Activated T-helper 2 cell treated with anti-CD3 and anti-CD28 coated beads, Interferon-gamma antibody, Interleukin-2, Interleukin-4, amounts not matched to agents 10 μg/mL and 5 μg/mL and 100 μg/mL, durations not matched to agents 14 hours and 24 hours and 36 hours (primary cell): ENCODE data around the gene STK11IP. TPM values are rescaled to one million over a fixed set of nuclear protein-coding genes. Genes with fewer than 3 reads are reported as not detected.

Experiments used
- DNase-seq: peaks from one replicate; pipeline ENCODE4 v3.0.0; 2021; ENCODE audit warnings: low spot score
- H3K27ac Mint-ChIP-seq: one replicate; pipeline ENCODE4 v1.8.0; 2021; ENCODE audit warnings: mixed read lengths
- H3K27me3 Mint-ChIP-seq: one replicate; pipeline ENCODE4 v1.8.0; 2021; ENCODE audit warnings: low read depth, mixed read lengths
- H3K36me3 Mint-ChIP-seq: one replicate; pipeline ENCODE4 v1.8.0; 2021; ENCODE audit warnings: low read depth, mixed read lengths
- H3K4me1 Mint-ChIP-seq: one replicate; pipeline ENCODE4 v1.8.0; 2021; ENCODE audit warnings: low read depth, mixed read lengths
- H3K4me3 Mint-ChIP-seq: one replicate; pipeline ENCODE4 v1.8.0; 2021; ENCODE audit warnings: low read depth, mild to moderate bottlenecking, moderate library complexity, mixed read lengths
- H3K9me3 Mint-ChIP-seq: one replicate; pipeline ENCODE4 v1.8.0; 2021; ENCODE audit warnings: mixed read lengths
- intact Hi-C: fragments of 100-400 bp; cut with micrococcal nuclease; formaldehyde crosslinking; loops from one replicate; pipeline ENCODE4 v1.15.1; 2023
- total RNA-seq: library from RNA; stranded (reverse); gene quantifications from 2 replicates; pipeline ENCODE4 v1.2.3, GENCODE V29; 2022

STK11IP gene
- total RNA-seq, 1 donor from 2014 or later: 32.5 TPM

DNA sequence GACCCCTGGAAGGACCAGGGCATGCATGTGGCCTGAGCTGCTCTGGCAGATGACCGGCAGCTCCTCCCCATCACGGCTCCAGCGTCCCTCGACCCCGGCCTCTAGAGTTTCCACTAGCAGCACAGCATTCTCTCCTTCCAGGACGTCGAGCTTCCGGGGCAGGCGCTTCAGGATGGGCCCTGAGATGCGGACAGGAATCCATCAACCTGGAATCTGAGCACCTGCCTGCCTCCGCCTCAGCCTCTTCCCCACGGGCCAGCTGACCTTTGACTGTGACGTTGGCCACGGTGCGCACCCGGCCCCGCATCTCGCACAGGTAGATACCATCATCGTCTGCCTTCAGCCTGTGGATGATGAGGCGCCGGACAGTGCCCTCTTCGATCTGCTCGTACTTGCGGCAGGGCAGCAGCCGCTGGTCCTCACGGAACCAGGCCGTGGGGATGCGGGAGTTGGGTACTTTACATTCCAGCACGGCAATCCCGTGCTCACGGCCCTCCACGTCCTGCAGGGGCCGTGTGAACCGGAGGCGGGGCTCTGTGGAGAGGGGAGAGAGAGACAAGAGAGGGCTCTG, 29.8 kb upstream of the STK11IP start:
- Mint-ChIP-seq H3K4me3 (no peak overlapping the region), H3K4me1 (no peaks in the 10 kb centered on the region), H3K27me3 (peaks cover 24% of the 10 kb centered on the region), H3K27ac (no peak overlapping the region), H3K9me3 (no peaks in the 10 kb centered on the region), H3K36me3 (no peaks in the 10 kb centered on the region)
- no peak for DNase-seq
- intact Hi-C loops: no loop called here

DNA sequence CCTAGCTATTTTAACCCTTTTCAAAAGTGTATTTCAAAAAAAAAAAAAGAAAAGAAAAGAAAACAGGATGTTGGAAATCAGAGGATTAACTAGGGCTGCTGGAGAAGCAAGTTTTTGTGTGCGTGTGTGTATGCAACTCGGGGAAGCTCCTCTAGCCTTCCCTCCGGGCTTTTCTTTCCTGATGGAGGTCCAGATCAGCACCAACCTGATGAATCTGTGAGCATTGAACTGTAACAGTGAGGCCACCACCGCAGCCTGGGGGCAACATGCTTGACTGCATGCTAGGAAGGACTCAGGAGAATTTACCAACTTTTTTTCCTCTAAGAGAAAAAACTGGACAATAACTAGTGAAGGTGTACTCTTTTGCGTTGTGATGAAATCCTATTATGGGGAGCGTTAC, 28.6 kb upstream of the STK11IP start:
- intact Hi-C loops: no loop called here
- H3K4me1 Mint-ChIP-seq: no peaks in the 10 kb centered on the region
- no peak for DNase-seq
- peaks cover 31% of the 10 kb centered on the region for H3K27me3 Mint-ChIP-seq
- no peaks in the 10 kb centered on the region for H3K9me3 Mint-ChIP-seq
- no peak overlapping the region for H3K4me3 Mint-ChIP-seq
- no peak overlapping the region for H3K27ac Mint-ChIP-seq
- no peaks in the 10 kb centered on the region for H3K36me3 Mint-ChIP-seq

DNA sequence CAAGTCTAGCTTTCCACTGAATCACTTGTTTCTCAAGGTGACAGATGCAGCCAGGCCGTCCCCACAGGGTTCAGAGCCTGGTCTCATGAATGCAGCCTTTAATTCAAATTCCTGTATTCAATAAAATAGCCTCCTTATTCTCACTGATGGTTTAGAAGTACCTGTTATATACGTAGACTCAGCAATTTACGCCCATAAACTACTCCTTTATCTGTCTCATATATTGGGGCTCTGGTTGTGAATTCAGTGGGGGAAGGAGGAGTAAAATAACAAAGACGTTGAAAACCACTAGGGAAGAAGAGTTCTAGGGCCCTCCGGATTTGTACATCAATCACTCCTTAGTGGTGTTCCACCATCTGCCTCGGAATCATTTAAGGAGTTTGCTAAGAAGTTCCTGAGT, 28.0 kb upstream of the STK11IP start:
- Mint-ChIP-seq H3K4me3 (no peak overlapping the region), H3K36me3 (no peaks in the 10 kb centered on the region), H3K4me1 (no peaks in the 10 kb centered on the region), H3K9me3 (no peaks in the 10 kb centered on the region), H3K27me3 (peaks cover 31% of the 10 kb centered on the region), H3K27ac (no peak overlapping the region)
- no peak for DNase-seq
- intact Hi-C loops: no loop called here

DNA sequence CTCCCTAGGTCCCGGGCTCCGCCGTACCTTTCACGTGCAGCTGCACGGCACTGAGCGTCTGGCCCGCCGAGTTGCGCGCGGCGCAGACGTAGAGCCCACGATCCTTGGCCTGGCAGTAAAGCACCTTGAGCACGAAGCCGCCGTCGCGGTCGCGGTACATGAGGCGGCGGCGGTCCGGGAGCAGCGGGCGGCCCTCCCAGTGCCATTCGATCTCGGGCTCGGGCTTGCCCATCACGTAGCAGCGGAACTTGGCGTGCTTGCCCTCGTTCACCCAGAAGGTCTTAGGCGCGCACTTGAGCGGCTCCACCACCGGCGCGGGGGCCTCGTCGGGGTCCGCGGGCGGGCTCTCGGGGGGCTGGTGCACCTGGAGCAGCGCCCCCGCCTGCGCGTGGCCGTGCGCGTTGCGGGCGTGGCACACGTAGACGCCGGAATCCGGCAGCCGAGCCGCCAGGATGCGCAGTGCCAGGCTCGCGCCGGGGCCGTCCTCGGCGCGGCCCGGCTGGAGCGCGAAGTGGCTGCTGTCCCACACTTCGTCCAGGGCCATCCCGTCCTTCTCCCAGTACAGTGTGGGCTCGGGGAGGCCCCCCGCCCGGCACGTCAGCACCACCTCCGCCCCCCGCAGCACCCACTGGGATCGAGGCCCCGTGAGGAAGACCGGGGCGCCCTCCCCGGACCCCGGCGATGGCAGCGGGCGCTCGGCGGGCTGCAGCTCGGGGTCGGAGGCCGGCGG, 27.3 kb upstream of the STK11IP start:
- Mint-ChIP-seq H3K27me3 (peaks cover 31% of the 10 kb centered on the region), H3K4me3 (no peak overlapping the region), H3K9me3 (no peaks in the 10 kb centered on the region), H3K36me3 (no peaks in the 10 kb centered on the region), H3K4me1 (no peaks in the 10 kb centered on the region), H3K27ac (no peak overlapping the region)
- intact Hi-C loops: no loop called here
- no peak for DNase-seq

DNA sequence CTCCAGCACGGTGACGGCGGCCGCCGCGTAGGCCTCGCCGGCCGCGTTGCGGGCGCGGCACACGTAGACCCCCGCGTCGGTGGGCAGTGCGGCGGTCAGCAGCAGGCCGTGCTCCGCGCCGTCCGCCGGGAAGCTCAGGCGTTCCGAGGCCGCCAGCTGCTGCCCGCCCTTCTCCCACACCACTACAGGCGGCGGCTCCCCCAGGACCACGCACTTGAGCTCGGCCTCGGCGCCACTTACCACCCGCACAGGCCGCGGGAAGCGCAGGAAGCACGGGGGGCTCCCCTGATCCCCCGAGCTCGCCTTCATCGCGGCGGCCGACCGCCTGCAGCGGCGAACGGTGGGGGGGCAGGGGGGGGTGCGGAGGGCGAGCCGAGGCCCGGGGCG, 26.7 kb upstream of the STK11IP start:
- H3K9me3 Mint-ChIP-seq: no peaks in the 10 kb centered on the region
- no peak for DNase-seq
- peaks cover 31% of the 10 kb centered on the region for H3K27me3 Mint-ChIP-seq
- H3K27ac Mint-ChIP-seq: no peak overlapping the region
- intact Hi-C loops: no loop called here
- no peak overlapping the region for H3K4me3 Mint-ChIP-seq
- no peaks in the 10 kb centered on the region for H3K4me1 Mint-ChIP-seq
- H3K36me3 Mint-ChIP-seq: no peaks in the 10 kb centered on the region

DNA sequence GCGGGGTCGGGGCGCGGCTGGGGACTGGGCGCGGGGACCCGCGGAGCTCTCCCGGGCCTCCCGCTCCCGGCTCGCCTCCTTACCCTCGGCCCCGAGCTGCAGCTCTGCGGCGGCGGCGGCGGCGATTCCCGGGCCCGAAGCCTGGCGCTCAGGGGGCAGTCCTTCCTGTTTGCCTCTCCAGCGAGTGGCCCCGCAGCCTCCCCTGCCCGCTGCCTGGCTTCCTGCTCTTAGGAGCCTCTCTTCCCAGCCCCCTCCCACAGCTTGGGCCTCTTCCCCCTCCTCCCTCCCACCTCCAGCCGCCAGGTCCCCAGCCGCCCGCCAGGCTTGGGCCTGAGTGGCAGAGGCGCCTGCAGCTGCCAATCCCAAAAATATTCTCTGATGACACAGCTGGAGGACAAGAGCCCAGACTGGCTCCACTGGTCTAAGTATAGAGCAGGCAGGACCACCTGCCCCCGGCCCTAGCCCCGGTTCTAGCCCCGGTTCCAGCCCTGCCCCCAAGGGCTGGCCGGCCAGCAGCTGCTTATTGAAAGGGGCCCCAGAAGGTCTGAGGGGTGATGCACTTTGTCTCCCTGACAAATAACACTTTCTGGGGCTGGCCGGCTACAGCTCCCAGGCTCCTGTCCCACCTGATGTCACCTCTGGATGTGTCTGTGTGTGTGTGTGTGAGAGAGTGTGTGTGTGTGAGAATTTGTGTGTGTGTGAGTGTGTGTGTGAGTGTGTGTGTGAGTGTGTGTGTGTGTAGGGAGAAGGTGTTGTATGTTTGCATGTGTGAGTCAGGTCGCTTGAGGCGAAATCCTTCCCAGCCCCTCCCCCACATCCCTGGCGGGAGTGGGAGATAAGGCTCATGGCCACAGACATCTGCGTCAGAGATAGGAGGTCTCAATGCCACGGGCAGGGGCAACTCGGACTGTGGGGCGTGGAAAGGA, 26.1 kb upstream of the STK11IP start, which contains the start of gene OBSL1:
Gene OBSL1 (minus strand): TSS at position 229 of the 926 bp plus-strand sequence. CDS start 307 bp downstream, outside the sequence.
- H3K27ac Mint-ChIP-seq: no peak within 1 kb of the TSS
- H3K9me3 Mint-ChIP-seq: no peaks in the 10 kb centered on the region
- no peak within 1 kb of the TSS for H3K4me3 Mint-ChIP-seq
- intact Hi-C loops: no loop called here
- peaks cover 31% of the 10 kb centered on the region for H3K27me3 Mint-ChIP-seq
- H3K36me3 Mint-ChIP-seq: no peaks in the 10 kb centered on the region
- DNase-seq: no peak
- no peaks in the 10 kb centered on the region for H3K4me1 Mint-ChIP-seq

DNA sequence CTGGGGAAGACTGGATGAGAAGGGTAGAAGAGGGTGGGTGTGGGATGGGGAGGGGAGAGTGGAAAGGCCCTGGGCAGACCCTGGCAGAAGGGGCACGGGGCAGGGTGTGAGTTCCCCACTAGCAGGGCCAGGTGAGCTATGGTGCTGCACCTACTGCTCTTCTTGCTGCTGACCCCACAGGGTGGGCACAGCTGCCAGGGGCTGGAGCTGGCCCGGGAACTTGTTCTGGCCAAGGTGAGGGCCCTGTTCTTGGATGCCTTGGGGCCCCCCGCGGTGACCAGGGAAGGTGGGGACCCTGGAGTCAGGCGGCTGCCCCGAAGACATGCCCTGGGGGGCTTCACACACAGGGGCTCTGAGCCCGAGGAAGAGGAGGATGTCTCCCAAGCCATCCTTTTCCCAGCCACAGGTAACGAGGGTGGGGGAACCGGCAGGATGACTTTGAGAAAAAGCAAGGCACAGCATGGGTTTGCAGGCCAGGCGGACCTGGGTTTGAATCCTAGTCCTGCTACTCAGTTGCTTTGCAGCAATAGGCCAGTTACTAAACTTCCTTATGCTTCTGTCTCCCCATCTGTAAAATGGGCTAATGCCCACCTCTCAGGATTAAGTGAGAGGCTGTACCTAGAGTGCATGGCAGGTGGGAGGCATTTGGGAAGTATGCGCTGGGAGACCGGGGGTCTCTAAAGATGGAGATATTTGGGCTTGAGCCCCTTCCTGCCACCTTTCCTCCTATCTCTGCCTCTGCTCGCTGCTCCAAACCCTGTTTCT, 25.2 kb upstream of the STK11IP start, which contains the start of gene INHA:
Gene INHA (plus strand): TSS at position 74 of the 765 bp plus-strand sequence. CDS start 65 bp downstream, at position 139.
- DNase-seq: no peak
- H3K9me3 Mint-ChIP-seq: no peaks in the 10 kb centered on the region
- H3K27ac Mint-ChIP-seq: no peak within 1 kb of the TSS
- H3K4me3 Mint-ChIP-seq: no peak within 1 kb of the TSS
- H3K27me3 Mint-ChIP-seq: peaks cover 34% of the 10 kb centered on the region
- intact Hi-C loops: no loop called here
- H3K36me3 Mint-ChIP-seq: no peaks in the 10 kb centered on the region
- no peaks in the 10 kb centered on the region for H3K4me1 Mint-ChIP-seq

DNA sequence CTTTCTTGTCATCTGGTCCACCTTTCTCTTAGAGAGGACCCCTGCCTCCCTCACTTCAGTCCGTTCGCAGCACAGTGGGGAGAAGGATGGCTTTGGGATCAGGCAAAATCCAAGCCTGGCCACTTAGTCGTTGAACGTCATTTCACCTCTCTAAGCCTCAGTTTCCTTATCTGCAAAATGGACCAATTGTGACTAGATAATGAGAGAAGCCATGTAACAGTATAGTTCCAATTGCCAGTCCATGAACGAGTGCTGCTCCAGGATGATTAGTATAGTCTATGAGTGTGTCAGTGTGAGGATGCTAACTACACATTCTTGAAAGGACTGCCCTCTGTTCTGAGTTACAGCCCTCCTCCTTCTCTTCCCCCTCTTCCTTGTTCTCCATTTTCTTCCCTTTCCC, 24.5 kb upstream of the STK11IP start:
- Mint-ChIP-seq H3K9me3 (no peaks in the 10 kb centered on the region), H3K4me3 (no peak overlapping the region), H3K4me1 (no peaks in the 10 kb centered on the region), H3K36me3 (no peaks in the 10 kb centered on the region), H3K27ac (no peak overlapping the region), H3K27me3 (peaks cover 34% of the 10 kb centered on the region)
- DNase-seq: no peak
- intact Hi-C loops: no loop called here

DNA sequence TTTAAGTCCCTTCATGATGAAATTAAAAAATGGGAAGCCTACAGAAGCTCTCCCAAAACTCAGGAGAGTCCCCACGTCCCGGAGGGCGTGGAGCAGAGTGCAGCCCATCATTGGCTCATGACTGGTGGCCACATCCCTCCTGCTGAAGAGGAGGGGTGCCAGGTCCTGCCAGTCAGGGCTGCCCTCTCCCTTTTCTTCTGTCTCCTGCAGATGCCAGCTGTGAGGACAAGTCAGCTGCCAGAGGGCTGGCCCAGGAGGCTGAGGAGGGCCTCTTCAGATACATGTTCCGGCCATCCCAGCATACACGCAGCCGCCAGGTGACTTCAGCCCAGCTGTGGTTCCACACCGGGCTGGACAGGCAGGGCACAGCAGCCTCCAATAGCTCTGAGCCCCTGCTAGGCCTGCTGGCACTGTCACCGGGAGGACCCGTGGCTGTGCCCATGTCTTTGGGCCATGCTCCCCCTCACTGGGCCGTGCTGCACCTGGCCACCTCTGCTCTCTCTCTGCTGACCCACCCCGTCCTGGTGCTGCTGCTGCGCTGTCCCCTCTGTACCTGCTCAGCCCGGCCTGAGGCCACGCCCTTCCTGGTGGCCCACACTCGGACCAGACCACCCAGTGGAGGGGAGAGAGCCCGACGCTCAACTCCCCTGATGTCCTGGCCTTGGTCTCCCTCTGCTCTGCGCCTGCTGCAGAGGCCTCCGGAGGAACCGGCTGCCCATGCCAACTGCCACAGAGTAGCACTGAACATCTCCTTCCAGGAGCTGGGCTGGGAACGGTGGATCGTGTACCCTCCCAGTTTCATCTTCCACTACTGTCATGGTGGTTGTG, 23.0 kb upstream of the STK11IP start:
- Mint-ChIP-seq H3K27me3 (peaks cover 32% of the 10 kb centered on the region), H3K4me3 (no peak overlapping the region), H3K36me3 (no peaks in the 10 kb centered on the region), H3K9me3 (no peaks in the 10 kb centered on the region), H3K27ac (no peak overlapping the region), H3K4me1 (no peaks in the 10 kb centered on the region)
- DNase-seq: no peak
- intact Hi-C loops: no loop called here

DNA sequence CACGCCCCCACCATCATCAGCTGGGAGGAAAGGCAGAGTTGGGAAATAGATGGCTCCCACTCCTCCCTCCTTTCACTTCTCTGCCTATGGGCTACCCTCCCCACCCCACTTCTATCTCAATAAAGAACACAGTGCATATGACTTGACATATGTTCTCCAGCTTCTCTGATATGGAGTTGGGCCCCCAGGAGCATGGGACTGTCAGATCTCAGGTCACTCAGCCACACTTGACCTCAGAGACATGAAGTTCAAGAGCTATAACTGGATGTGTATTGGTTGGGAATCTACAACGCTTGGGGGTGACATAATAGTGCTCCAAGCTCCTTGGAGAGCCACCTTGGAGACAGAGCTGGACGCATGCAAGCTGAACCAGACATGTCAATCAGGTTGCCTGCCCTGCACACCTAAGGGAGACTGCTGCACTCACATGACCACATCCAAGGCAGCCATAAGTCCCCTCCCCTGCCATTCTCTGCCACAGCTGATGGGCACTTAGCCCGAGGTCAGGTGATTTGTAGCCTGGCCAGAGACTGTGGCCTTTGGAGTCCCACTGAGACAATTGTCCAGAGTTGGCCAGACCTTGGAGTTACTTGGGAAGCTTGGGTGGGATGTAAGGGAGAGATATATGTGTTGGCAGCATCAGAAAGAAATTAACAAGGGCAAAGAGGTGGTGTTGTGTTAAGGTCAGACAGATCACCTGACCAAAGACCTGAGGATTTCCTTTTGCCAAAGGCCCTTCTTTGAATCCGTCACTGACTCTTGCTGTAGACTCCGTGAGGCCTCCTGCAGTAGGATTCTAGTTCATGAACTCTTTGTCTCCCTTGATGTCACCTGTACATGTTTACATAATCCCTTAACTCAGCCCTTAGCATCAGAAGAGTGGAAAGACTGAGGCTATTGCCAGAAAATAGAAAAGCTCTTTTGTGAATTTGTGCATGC, 21.8 kb upstream of the STK11IP start:
- DNase-seq: no peak
- Mint-ChIP-seq H3K27me3 (peaks cover 27% of the 10 kb centered on the region), H3K27ac (no peak overlapping the region), H3K4me3 (no peak overlapping the region), H3K4me1 (no peaks in the 10 kb centered on the region), H3K36me3 (no peaks in the 10 kb centered on the region), H3K9me3 (no peaks in the 10 kb centered on the region)
- intact Hi-C loops: no loop called here
